Effector CD8-positive, alpha-beta T cell (primary cell): ENCODE results near the gene RASGRP1.

Experiments
- DNase-seq: peaks from one replicate; lab custom pipeline; 2025; lab: John Stamatoyannopoulos, UW

RASGRP1 gene

GRCh38 chr15:38565287-38565670 lies 665 bp upstream of the RASGRP1 start:
- DNase-seq: no peak

- peak; percentile 70 for DNase-seq
Observed at GRCh38 chr15:38563723-38564519, 693 bp downstream of the RASGRP1 start.

GRCh38 chr15:38562278-38562677 lies 2.3 kb downstream of the RASGRP1 start:
- DNase-seq: no peak

GRCh38 chr15:38560456-38560926 lies 4.1 kb downstream of the RASGRP1 start:
- DNase-seq: no peak

- DNase-seq: no peak
Observed at GRCh38 chr15:38559636-38560307, 4.8 kb downstream of the RASGRP1 start.

GRCh38 chr15:38559131-38559530 lies 5.5 kb downstream of the RASGRP1 start:
- no peak for DNase-seq

GRCh38 chr15:38558372-38559059 lies 6.1 kb downstream of the RASGRP1 start:
- DNase-seq: no peak

- DNase-seq: no peak
Observed at GRCh38 chr15:38557921-38558320, 6.7 kb downstream of the RASGRP1 start.

- no peak for DNase-seq
Observed at GRCh38 chr15:38555686-38556334, 8.8 kb downstream of the RASGRP1 start.

- no peak for DNase-seq
Observed at GRCh38 chr15:38554354-38554753, 10.3 kb downstream of the RASGRP1 start.

GRCh38 chr15:38553071-38553470 lies 11.5 kb downstream of the RASGRP1 start:
- DNase-seq: no peak

GRCh38 chr15:38551720-38552648 lies 12.6 kb downstream of the RASGRP1 start:
- DNase-seq: no peak

- DNase-seq: no peak
Observed at GRCh38 chr15:38549222-38549621, 15.4 kb downstream of the RASGRP1 start.

GRCh38 chr15:38547255-38547997 lies 17.2 kb downstream of the RASGRP1 start:
- no peak for DNase-seq

- no peak for DNase-seq
Observed at GRCh38 chr15:38545179-38545578, 19.4 kb downstream of the RASGRP1 start.

GRCh38 chr15:38541026-38541425 lies 23.6 kb downstream of the RASGRP1 start:
- no peak for DNase-seq

GRCh38 chr15:38540510-38540909 lies 24.1 kb downstream of the RASGRP1 start:
- DNase-seq: no peak

- no peak for DNase-seq
Observed at GRCh38 chr15:38539008-38539343, 25.6 kb downstream of the RASGRP1 start.

- DNase-seq: no peak
Observed at GRCh38 chr15:38538328-38539007, 26.1 kb downstream of the RASGRP1 start.

GRCh38 chr15:38536201-38536676 lies 28.4 kb downstream of the RASGRP1 start:
- no peak for DNase-seq
